PC-3 (cell line): Measurements from ENCODE around the gene TNS3. TPM values are rescaled to one million over a fixed set of nuclear protein-coding genes. Genes with fewer than 3 reads are reported as not detected.

ENCODE experiments used
- ATAC-seq: fragments of 200-7000 bp; cut with Tn5 transposase; 2 replicates; pipeline ENCODE4 v1.9.1; 2020; ENCODE audit warnings: mild to moderate bottlenecking, moderate library complexity
- BruUV-seq: library from RNA; stranded (reverse); fragments of 400-500 nt; replicated peaks from 2 replicates; lab custom pipeline; 2021; lab: Mats Ljungman, UMichigan
- CTCF ChIA-PET: fragments of 300-600 bp; sonication (Branson Sonifier 250); formaldehyde crosslinking; loops from one replicate; lab custom pipeline; 2022; ENCODE audit warnings: antibody characterized with exemption; lab: Charles Lee
- POLR2A ChIA-PET: fragments of 300-600 bp; sonication (Branson Sonifier 250); formaldehyde crosslinking; loops from one replicate; lab custom pipeline; 2022; ENCODE audit warnings: antibody characterized with exemption; ENCODE audit not compliant: unreplicated experiment; lab: Charles Lee
- DNase-seq: peaks from one replicate; pipeline ENCODE4 v3.0.0-alpha.2; 2015
- H2AFZ ChIP-seq: fragments of 300-600 bp; sonication (generic); 2 replicates; pipeline ENCODE4 v1.6.0; 2016; ENCODE audit warnings: antibody characterized with exemption, low read length
- H3F3A ChIP-seq: fragments of 300-600 bp; sonication (generic); one replicate; pipeline ENCODE4 v1.6.0; 2017; ENCODE audit warnings: antibody characterized with exemption, low read length, control low read depth, mild to moderate bottlenecking; ENCODE audit not compliant: unreplicated experiment
- H3K27ac ChIP-seq: fragments of 300-600 bp; sonication (generic); 2 replicates; pipeline ENCODE4 v1.5.1; 2016; ENCODE audit warnings: mild to moderate bottlenecking, low read length
- H3K27me3 ChIP-seq: fragments of 300-600 bp; sonication (generic); 2 replicates; pipeline ENCODE4 v1.6.1; 2016; ENCODE audit warnings: low read length, mixed read lengths
- H3K36me3 ChIP-seq: fragments of 300-600 bp; sonication (generic); 2 replicates; pipeline ENCODE4 v1.6.1; 2016; ENCODE audit warnings: low read depth, mixed run types, low read length, mixed read lengths
- H3K4me1 ChIP-seq: fragments of 300-600 bp; sonication (generic); 2 replicates; pipeline ENCODE4 v1.5.1; 2016; ENCODE audit warnings: low read length; ENCODE audit not compliant: insufficient read depth
- H3K4me2 ChIP-seq: fragments of 300-600 bp; sonication (generic); 2 replicates; pipeline ENCODE4 v1.6.0; 2016; ENCODE audit warnings: low read length
- H3K4me3 ChIP-seq: fragments of 300-600 bp; sonication (generic); 2 replicates; pipeline ENCODE4 v1.5.1; 2016; ENCODE audit warnings: mild to moderate bottlenecking, low read length, mixed read lengths
- H3K79me2 ChIP-seq: fragments of 300-600 bp; sonication (generic); 2 replicates; pipeline ENCODE4 v1.6.1; 2017; ENCODE audit warnings: low read length, mixed read lengths
- H3K9ac ChIP-seq: fragments of 300-600 bp; sonication (generic); 2 replicates; pipeline ENCODE4 v1.6.0; 2016; ENCODE audit warnings: mild to moderate bottlenecking, low read length
- H3K9me2 ChIP-seq: fragments of 300-600 bp; sonication (generic); replicated peaks from 2 replicates; pipeline ENCODE4 v1.6.1; 2016; ENCODE audit warnings: mixed run types, low read length, mixed read lengths
- H3K9me3 ChIP-seq: fragments of 300-600 bp; sonication (generic); 2 replicates; pipeline ENCODE4 v1.6.1; 2016; ENCODE audit warnings: low read length, mixed read lengths
- H4K20me1 ChIP-seq: fragments of 300-600 bp; sonication (generic); 2 replicates; pipeline ENCODE4 v1.6.1; 2016; ENCODE audit warnings: low read length, mixed read lengths
- CTCF ChIP-seq: fragments of 300-600 bp; sonication (generic); conservative IDR thresholded peaks from 2 replicates; pipeline ENCODE4 v1.5.1; 2017; ENCODE audit warnings: antibody characterized with exemption, low read depth, mild to moderate bottlenecking, low read length
- EZH2 ChIP-seq: fragments of 300-600 bp; sonication (generic); IDR thresholded peaks from one replicate; pipeline ENCODE4 v1.6.1; 2017; ENCODE audit warnings: antibody characterized with exemption, mild to moderate bottlenecking, low read length; ENCODE audit not compliant: unreplicated experiment
- EZH2phosphoT487 ChIP-seq: fragments of 300-600 bp; sonication (generic); IDR thresholded peaks from 2 replicates; pipeline ENCODE4 v1.6.1; 2018; ENCODE audit warnings: mild to moderate bottlenecking, antibody characterized with exemption, low read length, borderline replicate concordance
- intact Hi-C: fragments of 100-400 bp; cut with micrococcal nuclease; formaldehyde crosslinking; loops from 2 replicates; pipeline ENCODE4 v1.9.0; 2023
- total RNA-seq: library from RNA; depleted of rRNA; stranded (reverse); fragments of >200 nt; gene quantifications from 2 replicates; pipeline ENCODE4 v1.2.3, GENCODE V29; 2014

The TNS3 gene
- total RNA-seq, 1 experiment from 2014 or later = 72.3 TPM

DNA sequence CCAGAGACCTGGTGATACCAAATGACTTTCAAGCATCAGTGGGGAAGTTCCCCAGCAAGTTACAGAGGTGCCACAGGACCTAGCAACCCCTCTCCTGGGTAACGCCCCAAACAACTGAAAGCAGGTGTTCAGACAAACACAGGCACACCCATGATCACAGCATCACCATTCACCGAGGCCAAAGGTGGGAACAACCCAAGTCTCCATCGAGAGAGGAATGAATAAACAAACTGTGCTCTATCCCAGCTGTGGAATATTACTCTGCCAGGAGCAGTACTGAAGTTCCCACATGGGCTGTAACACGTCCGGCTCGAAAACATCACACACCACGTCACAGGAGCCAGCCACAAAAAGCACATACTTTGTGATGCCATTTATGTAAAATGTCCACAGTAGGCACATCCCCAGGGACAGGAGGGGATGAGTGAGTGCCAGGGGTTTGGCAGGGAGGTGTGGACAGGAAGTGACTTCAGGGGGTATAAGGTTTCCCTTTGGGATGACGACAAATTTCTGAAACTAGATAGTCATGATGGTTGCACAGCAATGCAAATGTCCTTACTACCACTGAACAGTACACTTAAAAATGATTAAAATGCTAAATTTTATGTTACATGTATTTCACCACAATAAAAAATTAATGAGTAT, 222.8 kb downstream of the TNS3 start:
- Histone ChIP-seq H3K9ac (no peak overlapping the region), H3K79me2 (peaks cover 77% of the 10 kb centered on the region), H2AFZ (no peak overlapping the region), H3K9me2 (no peaks in the 10 kb centered on the region), H3F3A (no peaks in the 10 kb centered on the region), H3K4me1 (peaks cover 15% of the 10 kb centered on the region), H3K4me3 (no peak overlapping the region), H3K27ac (no peak overlapping the region), H4K20me1 (peaks cover 16% of the 10 kb centered on the region; the same call in 1 of the 2 replicates), H3K36me3 (peaks cover 8% of the 10 kb centered on the region), H3K4me2 (no peak overlapping the region), H3K9me3 (no peaks in the 10 kb centered on the region), H3K27me3 (no peaks in the 10 kb centered on the region)
- ATAC-seq (no peak), DNase-seq (peak; percentile 12)
- no peak for TF ChIP-seq EZH2phosphoT487
- TF ChIP-seq EZH2 = no peak
- no peak for TF ChIP-seq CTCF
- no TSS peak for BruUV-seq
- intact Hi-C loops = no loop called here
- POLR2A ChIA-PET = interaction anchor here (0.6 kb wide), 1 partner anchor 34 kb away, joined by 3 read pairs; no protein-coding TSS in a partner anchor
- CTCF ChIA-PET = no interaction called here

- CTCF ChIA-PET = no interaction called here
- no TSS peak for BruUV-seq
- no peak for TF ChIP-seq EZH2
- no peak for TF ChIP-seq EZH2phosphoT487
- no peak for TF ChIP-seq CTCF
- no peak overlapping the region for H3K4me2 ChIP-seq
- no peaks in the 10 kb centered on the region for H3K9me2 ChIP-seq
- peaks cover 74% of the 10 kb centered on the region for H3K79me2 ChIP-seq
- peaks cover 15% of the 10 kb centered on the region for H3K4me1 ChIP-seq
- no peak overlapping the region for H3K9ac ChIP-seq
- H3F3A ChIP-seq = no peaks in the 10 kb centered on the region
- H3K9me3 ChIP-seq = no peaks in the 10 kb centered on the region
- peaks cover 16% of the 10 kb centered on the region; the same call in 1 of the 2 replicates for H4K20me1 ChIP-seq
- ATAC-seq = no peak
- no peak overlapping the region for H3K4me3 ChIP-seq
- peaks cover 5% of the 10 kb centered on the region for H3K36me3 ChIP-seq
- H2AFZ ChIP-seq = no peak overlapping the region
- H3K27ac ChIP-seq = no peak overlapping the region
- intact Hi-C loops = no loop called here
- POLR2A ChIA-PET = no interaction called here
- no peaks in the 10 kb centered on the region for H3K27me3 ChIP-seq
- DNase-seq = no peak
Observed at GRCh38 chr7:47358357-47358756, 223.6 kb downstream of the TNS3 start.

- no peak overlapping the region for H3K27ac ChIP-seq
- TF ChIP-seq EZH2 (no peak), EZH2phosphoT487 (no peak), CTCF (no peak)
- ATAC-seq = no peak
- H3K4me1 ChIP-seq = peaks cover 15% of the 10 kb centered on the region
- no peak overlapping the region for H3K9ac ChIP-seq
- no peaks in the 10 kb centered on the region for H3K9me3 ChIP-seq
- BruUV-seq = no TSS peak
- POLR2A ChIA-PET = no interaction called here
- H3K4me3 ChIP-seq = no peak overlapping the region
- peaks cover 16% of the 10 kb centered on the region; the same call in 1 of the 2 replicates for H4K20me1 ChIP-seq
- peaks cover 2% of the 10 kb centered on the region; the same call in 1 of the 2 replicates for H3K36me3 ChIP-seq
- no peak overlapping the region for H2AFZ ChIP-seq
- intact Hi-C loops = no loop called here
- H3K9me2 ChIP-seq = no peaks in the 10 kb centered on the region
- no peak for DNase-seq
- no peaks in the 10 kb centered on the region for H3F3A ChIP-seq
- H3K4me2 ChIP-seq = no peak overlapping the region
- H3K79me2 ChIP-seq = peaks cover 69% of the 10 kb centered on the region
- CTCF ChIA-PET = no interaction called here
- H3K27me3 ChIP-seq = no peaks in the 10 kb centered on the region
Observed at GRCh38 chr7:47357863-47358262, 224.0 kb downstream of the TNS3 start.
